GM19455 (cell line): Measurements from ENCODE around the gene IMMP2L.

Experiments
- ATAC-seq: cut with Tn5 transposase; IDR thresholded peaks from one replicate; pipeline ENCODE4 v1.9.1; 2021; ENCODE audit not compliant: unreplicated experiment

The IMMP2L gene

DNA sequence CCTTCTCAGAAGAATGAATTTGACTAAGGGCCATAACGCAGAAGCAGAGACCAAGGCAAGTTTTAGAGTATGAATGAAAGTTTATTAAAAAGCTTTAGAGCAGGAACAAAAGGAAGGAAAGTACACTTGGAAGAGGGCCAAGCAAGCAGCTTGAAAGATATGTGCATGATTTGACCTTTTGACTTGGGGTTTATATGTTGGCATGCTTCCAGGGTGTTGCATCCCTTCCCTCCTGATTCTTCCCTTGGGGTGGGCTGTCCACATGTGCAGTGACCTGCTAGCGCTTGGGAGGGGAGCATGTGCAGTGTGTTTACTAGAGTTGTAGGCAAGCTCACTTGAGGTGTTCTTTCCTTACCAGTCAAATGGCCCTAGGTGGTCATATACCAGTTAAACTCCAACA is 509.3 kb downstream of the IMMP2L start:
- ATAC-seq, result no peak

- ATAC-seq, result no peak
Measured at GRCh38 chr7:111051832-111052231, 510.5 kb downstream of the IMMP2L start.

DNA sequence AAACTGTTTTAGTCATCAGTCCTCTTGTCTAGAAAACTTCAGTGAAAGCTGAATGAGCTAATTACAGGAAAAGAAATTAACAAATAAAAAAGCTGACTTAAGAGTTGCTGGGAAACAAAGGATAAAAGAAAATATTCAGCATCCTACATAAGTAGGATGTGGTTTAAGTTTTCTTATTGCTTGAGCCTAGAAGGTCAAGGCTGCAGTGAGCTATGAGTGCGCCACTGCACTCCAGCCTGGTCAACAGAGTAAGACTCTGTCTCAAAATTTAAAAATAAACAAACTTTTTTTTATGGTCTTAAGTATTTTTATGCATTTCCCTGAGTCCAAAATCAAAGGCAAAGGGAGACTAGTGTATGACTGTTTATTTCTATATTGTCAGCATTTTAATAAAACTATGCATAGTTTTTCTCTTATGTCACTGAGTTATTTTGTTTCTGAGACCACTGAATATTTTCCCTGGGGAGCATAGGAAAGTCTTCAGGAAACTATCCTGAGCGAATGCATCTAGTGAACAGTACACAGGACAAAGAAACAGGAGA is 511.3 kb downstream of the IMMP2L start:
- ATAC-seq, result no peak

DNA sequence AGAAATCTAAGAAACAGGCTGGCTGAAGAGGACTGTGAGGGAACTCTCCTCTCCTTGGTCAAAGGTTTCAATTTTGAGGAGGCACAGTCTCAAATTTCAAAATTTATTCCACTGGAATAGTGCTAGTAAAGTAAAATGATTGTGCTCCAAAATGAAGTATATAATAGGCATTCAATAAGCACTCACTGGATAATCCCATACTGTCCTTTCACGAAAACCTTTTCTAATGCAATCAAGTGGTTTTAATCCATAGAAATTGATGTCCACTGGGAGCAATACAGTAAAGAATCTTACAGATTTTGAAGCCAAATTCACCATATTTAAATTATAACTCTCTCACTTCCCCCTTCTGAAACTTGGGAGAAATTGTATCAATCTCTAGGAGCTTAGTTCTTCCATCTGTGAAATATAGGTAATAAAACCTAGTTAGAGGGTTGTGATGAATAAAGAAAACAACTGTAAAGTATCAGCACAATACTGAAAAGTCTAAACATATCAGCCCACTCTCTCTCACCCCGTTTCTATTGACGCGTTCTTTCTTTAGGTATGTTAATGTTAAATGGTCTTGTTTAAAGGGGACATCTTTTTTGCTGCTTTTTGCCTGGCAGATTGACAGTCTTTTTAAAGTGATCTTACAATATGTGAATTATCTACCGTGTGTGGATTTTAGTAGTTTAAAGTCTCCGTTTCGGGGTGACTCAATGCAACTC is 512.2 kb downstream of the IMMP2L start:
- no peak for ATAC-seq

DNA sequence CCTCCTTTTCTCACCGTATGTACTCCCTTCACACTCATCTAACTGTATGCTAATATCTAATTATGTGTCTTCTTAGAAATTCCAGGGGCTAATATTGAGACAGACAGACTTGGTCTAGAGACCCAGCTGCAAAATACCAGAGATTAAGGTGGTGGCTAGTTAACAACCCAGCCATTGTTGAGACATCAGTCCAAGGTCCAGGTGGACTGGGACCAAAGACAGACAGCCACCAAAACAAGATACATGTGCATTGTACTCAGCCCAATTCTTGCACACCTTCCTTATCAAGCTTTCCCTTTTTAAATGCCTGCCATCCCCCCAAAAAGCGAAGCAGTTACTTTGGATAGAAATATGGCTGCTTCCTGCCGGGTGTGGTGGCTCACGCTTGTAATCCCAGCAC is 514.7 kb downstream of the IMMP2L start:
- ATAC-seq, result no peak

DNA sequence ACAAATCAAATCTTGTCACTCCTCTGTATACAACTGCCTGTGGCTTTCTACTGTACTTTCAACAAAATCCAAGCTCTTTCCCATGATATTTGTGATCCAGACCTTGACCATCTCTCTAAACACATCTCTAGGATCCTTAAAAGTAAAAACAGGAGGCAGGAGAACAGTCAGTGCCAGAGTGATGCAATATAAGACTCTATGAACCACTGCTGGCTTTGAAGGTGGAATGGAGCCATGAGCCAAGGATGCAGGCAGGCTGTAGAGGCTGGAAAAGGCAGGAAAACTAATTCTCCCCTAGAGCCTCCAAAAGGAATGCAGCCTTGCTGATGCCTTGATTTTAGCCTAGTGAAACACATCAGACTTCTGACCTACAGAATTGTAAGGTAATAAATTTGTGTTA is 516.8 kb downstream of the IMMP2L start:
- ATAC-seq, result no peak

DNA sequence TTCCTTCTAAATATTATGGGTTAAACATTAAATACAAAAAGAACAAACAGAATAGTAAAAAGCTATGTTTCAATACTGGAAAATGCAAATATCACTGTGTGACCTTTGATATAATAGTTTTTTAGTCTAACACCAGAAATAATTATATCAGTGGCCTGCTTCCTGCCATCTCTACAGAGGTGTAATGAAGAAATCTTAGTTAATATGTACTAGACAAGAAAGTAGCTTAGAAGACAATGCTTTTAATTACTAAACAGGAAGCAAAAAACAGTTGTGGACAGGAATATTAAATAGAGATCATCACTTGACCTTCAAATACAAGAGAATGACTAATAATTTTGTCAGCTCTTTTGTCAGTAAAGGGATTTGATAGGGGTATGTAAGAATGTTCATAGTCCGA is 518.7 kb downstream of the IMMP2L start:
- peak; percentile 60 for ATAC-seq

DNA sequence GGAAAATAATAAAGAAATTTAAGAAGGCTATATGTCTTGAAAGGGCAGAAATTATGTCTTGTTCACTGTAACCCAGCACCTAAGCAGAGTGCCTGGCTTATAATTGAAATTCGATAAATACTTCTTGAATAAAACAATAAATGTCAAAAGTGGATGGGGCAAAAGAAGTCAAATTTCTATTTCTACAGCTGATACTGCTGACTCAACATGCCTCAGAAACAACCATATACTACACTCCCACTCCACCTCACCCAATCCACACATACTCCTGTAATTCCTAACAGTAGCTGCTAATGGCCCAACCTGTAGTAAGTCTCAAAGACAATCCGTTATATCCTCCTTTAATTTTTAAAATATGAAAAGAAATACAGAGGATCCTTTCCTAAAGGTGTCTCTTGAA is 519.5 kb downstream of the IMMP2L start:
- no peak for ATAC-seq

DNA sequence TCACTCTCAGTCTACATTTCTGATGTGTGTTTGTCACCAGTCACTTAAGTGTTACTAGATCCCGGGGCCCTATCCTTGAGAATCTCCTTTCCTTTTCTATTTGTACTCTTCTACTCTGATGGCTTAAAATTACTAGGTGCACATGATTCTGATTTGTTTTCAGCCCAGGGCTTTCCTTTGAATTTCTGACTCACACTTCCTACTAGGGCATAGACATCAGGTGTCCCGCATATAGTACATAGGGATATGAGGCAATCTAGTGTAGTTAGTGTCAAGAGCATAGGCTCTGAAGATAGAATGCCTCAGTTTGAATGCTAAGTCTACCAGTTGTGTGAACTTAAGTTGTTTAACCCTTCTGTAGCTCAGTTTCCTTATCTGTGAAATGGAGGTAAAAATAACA is 520.7 kb downstream of the IMMP2L start:
- no peak for ATAC-seq

DNA sequence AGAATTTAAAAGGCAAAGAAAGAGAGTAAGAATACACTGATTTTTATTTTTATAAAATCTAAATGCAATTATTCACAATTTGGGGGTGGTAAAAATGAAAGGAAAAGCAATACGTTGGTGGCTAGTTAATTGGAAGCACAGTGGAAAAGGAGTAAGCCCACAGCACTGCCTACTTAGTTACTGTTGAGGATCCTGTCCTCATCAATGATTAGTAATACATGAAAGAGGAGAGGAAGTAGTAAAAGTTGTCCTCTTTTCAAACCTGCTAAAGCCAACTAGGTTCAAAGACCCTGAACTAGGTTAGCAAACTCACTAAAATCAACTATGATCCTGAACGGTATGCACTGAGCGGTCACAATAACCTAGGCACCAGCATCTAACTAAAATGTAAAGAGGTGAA is 524.1 kb downstream of the IMMP2L start:
- ATAC-seq, result no peak

GRCh38 chr7:111031916-111032315 is 530.4 kb downstream of the IMMP2L start:
- ATAC-seq, result no peak

GRCh38 chr7:111030336-111030735 is 532.0 kb downstream of the IMMP2L start:
- ATAC-seq, result no peak

DNA sequence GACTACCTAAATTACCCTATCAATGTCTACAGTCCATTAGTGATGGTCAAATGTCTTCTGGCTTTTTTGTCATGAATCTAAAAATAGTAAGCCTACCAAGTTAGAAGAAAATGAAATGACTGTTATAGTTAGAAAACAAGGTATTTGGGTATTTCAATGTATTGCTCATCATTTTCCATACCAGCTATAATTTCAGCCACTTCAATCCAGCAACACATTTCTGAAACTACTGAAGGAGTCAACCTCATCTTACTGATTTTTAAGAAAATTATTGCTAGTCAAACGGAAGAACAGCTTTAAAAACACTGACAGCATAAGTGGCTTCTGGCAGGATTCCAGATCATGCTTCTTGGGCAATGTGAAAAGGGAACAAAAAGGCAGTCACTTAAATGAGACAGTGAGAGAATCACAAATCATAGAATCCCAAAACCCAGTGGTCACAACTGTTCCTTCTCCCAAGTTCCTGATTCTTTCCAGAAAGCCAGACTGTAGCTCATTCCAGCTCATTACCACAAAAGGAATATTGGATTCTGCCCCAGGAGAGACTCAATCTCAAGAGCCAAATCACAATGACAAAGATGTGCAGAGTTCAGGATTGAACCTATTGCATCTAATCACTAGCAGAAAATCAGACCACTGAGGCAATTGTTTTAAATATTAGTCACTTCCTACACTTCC is 532.6 kb downstream of the IMMP2L start:
- no peak for ATAC-seq

GRCh38 chr7:111029141-111029572 is 533.1 kb downstream of the IMMP2L start:
- no peak for ATAC-seq

DNA sequence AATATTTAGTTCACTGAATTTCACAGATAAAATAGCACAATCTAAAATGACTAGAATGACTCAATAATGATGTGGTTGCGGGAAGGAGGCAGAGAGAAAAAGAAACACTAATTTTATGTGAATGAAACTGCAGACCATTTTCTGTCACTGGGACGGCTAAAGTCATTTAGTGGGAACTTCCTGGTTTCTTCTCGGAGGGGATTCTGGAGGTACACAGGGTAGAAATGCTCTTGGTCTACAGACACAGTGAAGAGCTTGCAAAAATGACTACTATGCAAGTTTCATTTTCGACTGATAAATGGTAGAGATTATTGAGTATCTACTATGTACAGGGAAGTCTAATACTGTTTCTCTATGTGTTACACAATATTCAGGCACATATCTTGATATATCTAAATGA is 534.9 kb downstream of the IMMP2L start:
- no peak for ATAC-seq

DNA sequence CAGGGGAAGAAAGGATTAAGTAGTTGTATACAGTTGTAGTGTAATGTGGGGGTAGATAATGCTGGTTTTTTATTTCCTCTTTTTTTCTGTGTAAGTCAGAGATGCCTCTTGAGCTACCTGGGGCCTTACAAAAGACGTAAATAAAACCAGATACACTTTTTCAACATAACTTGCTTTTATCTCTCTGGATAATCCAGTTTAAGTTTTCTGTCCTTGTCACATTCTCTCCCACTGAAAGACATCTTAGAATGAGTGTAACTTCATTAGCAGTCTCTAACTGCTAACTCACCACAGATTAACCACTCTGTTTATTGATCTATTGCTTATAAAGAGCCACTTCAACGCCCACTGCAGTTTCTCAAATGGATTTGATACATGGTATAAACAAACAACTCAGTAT is 535.5 kb downstream of the IMMP2L start:
- no peak for ATAC-seq

- ATAC-seq, result no peak
Measured at GRCh38 chr7:111026343-111026742, 535.9 kb downstream of the IMMP2L start.

- ATAC-seq, result no peak
Measured at GRCh38 chr7:111025006-111025405, 537.3 kb downstream of the IMMP2L start.

DNA sequence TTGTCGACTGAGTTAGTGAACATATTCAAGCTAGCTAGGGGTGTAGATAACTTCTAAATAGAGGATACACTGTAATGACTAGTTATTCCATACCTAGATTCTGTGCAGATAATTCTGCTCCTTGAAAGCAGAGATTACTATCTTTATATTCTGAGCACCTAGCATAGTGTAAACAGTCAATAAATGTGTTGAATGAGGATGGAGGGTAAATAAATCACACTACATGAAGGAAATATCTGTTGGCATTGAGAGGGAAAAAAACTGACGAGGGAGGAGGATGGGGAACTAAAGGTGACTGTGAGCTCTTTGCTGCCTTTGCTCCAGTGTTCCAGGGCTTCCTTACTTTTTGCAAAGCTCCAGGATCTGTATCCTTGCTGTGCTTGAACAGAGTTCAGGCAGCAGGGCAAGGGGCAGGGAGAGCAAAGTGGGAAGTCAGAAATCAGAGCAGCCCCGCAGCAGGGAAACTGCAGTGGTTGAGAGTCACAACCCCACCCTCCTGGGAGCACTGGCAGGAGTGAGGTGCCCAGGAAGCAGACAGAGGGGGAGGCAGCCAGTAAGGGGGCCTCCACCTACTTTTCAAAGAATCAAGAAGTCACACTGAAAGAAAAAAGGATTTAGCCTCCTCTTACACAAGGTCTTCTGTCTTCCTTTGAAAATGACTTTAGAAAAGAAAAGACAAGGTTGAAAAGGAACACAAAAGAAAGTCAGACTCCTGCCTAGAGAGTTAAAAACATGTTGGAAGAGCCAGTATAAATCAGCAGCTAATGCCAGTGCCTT is 543.1 kb downstream of the IMMP2L start:
- no peak for ATAC-seq

GRCh38 chr7:111018447-111018846 is 543.8 kb downstream of the IMMP2L start:
- ATAC-seq, result no peak

- no peak for ATAC-seq
Measured at GRCh38 chr7:111014079-111014478, 548.2 kb downstream of the IMMP2L start.
